NCI-H446 (cell line): Measurements from ENCODE around the gene AKT2.

ENCODE experiments used
- DNase-seq, 2 experiments: peaks; one replicate each; lab custom pipeline; 2025; lab: John Stamatoyannopoulos, UW

Gene AKT2

DNA sequence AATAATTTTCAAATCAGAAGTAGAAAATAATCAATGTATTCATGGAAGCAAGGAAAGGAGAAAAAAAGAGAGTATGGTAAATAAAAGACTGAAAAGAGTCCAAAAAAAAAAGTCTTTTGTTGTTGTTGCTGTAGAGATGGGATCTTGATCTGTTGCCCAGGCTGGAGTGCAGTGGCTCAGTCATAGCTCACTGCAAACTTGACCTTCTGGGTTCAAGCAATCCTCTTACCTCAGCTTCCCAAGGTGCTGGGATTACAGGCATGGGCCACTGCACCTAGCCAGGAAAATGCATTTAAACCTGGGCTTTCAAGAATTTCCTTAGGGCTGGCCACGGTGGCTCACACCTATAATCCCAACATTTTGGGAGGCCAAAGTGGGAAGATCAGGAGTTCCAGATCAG lies 100.9 kb downstream of the AKT2 start:
- no peak for DNase-seq
